ENCODE data around the gene ACD.
"Not testable (repeated sequence)": the region's sequence is repeated elsewhere in the genome, so short reads cannot be mapped to it uniquely, and the experiment has no call there.

The ACD gene

DNA sequence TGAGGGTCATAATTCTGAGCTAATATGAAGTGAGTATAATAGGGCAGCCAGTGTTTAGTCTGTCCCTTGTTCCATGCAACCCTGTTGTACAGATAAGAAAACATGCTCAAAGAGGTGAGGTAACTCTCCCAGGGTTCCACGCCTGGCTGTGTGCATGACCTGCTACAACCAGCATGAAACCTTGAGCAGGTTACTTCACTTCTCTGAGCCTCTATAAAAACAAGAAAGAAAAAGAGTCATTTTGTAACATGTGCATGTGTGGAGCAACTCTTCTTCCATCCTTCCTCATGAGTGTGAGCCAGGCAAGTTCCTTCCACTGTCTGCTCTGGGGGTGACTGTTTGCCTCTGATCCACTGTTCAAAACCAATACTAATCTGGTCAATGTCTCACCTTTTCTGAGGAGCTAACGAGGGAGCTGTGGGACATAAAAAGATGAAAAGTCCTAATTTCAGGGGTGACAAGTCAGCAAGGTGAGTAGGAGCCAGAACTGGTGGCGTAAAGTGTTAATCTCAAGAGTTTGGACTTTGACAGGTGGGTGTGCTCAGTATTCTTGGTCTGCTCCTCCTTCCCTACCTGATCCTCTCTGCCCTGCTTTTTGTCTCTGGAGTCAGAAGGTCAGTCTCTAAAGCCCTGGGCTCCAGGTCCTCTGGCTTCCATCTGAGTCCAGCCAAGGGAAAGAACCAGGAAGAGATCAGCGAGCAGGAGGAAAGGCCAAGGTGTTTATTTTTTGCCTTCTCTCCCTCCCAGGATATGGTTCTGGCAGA, 37.5 kb upstream of the ACD start:
- Histone ChIP-seq H3K4me3 (no peak overlapping the region), H3K27ac (no peak overlapping the region), H3K9me3 (no peaks in the 10 kb centered on the region), H3K27me3 (no peaks in the 10 kb centered on the region), H3K4me1 (no peaks in the 10 kb centered on the region), H3K36me3 (peaks cover 0 to 10% (median 0%) of the 10 kb centered on the region in 3 donors)
- no peak for DNase-seq
- intact Hi-C loops (cut with DNase I; ENCODE audit: low total_unique reads) = no loop called here
- TF ChIP-seq, protein P1, sequence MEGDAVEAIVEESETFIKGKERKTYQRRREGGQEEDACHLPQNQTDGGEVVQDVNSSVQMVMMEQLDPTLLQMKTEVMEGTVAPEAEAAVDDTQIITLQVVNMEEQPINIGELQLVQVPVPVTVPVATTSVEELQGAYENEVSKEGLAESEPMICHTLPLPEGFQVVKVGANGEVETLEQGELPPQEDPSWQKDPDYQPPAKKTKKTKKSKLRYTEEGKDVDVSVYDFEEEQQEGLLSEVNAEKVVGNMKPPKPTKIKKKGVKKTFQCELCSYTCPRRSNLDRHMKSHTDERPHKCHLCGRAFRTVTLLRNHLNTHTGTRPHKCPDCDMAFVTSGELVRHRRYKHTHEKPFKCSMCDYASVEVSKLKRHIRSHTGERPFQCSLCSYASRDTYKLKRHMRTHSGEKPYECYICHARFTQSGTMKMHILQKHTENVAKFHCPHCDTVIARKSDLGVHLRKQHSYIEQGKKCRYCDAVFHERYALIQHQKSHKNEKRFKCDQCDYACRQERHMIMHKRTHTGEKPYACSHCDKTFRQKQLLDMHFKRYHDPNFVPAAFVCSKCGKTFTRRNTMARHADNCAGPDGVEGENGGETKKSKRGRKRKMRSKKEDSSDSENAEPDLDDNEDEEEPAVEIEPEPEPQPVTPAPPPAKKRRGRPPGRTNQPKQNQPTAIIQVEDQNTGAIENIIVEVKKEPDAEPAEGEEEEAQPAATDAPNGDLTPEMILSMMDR (IDR thresholded peaks at IDR 0.05) = no peak

GRCh38 chr16:67694611-67695010, 34.6 kb upstream of the ACD start:
- TF ChIP-seq, protein P1 (IDR thresholded peaks at IDR 0.05) = no peak
- no peaks in the 10 kb centered on the region for H3K27me3 ChIP-seq
- H3K36me3 ChIP-seq = peaks cover 0 to 10% (median 0%) of the 10 kb centered on the region in 3 donors
- no peak overlapping the region for H3K27ac ChIP-seq
- no peak for DNase-seq
- H3K9me3 ChIP-seq = no peaks in the 10 kb centered on the region
- intact Hi-C loops (cut with DNase I; ENCODE audit: low total_unique reads) = no loop called here
- no peak overlapping the region for H3K4me3 ChIP-seq
- H3K4me1 ChIP-seq = no peaks in the 10 kb centered on the region

GRCh38 chr16:67693517-67694285, 33.6 kb upstream of the ACD start:
- H3K4me1 ChIP-seq; intact Hi-C loops (cut with DNase I; ENCODE audit: low total_unique reads): not testable (repeated sequence)

DNA sequence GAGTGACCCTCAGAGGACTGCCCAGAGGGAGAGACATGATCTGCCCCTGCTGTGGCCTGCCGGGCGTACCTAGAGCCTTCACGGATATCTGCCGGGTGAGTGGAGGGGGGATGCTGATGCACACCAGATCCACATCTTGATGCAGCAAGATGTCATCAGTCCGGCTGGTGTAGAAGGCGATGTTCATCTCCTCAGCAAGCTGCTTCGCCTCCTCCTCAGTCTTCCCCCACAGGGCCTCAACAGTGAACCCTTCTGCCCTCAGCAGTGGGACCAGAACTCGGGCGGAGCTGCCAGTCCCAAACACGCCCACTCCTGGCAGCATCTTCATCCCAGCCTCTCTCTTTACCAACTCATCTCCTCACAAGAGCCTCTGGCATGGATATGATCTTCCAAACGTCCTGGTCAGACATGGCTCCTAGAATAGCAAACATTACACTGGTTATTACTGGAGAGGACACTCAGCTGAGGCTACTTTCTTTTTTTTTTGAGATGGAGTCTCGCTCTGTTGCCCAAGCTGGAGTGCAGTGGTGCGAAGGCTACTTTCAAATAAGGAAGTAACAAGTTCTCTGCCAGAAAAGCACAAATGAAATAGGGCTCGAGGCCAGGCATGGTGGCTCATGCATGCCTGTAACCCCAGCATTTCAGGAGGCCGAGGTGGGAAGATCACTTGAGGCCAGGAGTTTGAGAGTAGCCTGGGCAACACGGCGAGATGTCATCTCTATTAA, 25.5 kb upstream of the ACD start:
- Histone ChIP-seq H3K36me3 (peaks cover 4 to 38% (median 12%) of the 10 kb centered on the region in 3 donors), H3K27ac (no peak overlapping the region), H3K4me3 (no peak overlapping the region), H3K27me3 (no peaks in the 10 kb centered on the region), H3K4me1 (no peaks in the 10 kb centered on the region), H3K9me3 (no peaks in the 10 kb centered on the region)
- DNase-seq = no peak
- intact Hi-C loops (cut with DNase I; ENCODE audit: low total_unique reads) = no loop called here
- TF ChIP-seq, protein P1 (IDR thresholded peaks at IDR 0.05) = no peak

More at GRCh38 chr16:67693517-67694285, 33.6 kb upstream of the ACD start:
- DNase-seq, H3K9me3 ChIP-seq, H3K4me3 ChIP-seq, H3K27me3 ChIP-seq, H3K27ac ChIP-seq: not testable (repeated sequence)
- H3K36me3 ChIP-seq = peaks cover 0 to 10% (median 0%) of the 10 kb centered on the region in 3 donors

DNA sequence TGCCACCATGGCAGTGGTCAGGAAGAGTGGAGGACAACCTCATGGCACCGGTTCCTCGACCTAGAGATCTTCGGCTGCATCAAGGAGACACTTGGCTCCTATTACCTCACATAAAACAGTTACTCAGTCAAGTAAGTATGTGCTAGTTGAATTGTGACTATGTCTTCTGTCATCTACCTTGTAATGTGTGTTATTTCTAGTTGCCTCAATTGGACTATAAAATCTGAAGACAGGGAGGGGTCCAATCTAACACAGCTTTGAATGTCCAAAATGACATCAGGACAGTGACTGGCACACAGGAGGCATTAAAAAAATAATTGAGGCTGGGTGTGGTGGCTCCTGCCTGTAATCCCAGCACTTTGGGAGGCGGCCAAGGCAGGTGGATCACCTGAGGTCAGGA, 23.7 kb upstream of the ACD start:
- no peaks in the 10 kb centered on the region for H3K27me3 ChIP-seq
- no peak for DNase-seq
- TF ChIP-seq, protein P1 (IDR thresholded peaks at IDR 0.05) = no peak
- no peaks in the 10 kb centered on the region for H3K9me3 ChIP-seq
- H3K36me3 ChIP-seq = peaks cover 4 to 46% (median 18%) of the 10 kb centered on the region in 3 donors
- no peak overlapping the region for H3K27ac ChIP-seq
- intact Hi-C loops (cut with DNase I; ENCODE audit: low total_unique reads) = no loop called here
- H3K4me3 ChIP-seq = no peak overlapping the region
- H3K4me1 ChIP-seq = no peaks in the 10 kb centered on the region
